ENCODE data around the gene RAF1.
"Not testable (repeated sequence)": the region's sequence is repeated elsewhere in the genome, so short reads cannot be mapped to it uniquely, and the experiment has no call there.

DNA sequence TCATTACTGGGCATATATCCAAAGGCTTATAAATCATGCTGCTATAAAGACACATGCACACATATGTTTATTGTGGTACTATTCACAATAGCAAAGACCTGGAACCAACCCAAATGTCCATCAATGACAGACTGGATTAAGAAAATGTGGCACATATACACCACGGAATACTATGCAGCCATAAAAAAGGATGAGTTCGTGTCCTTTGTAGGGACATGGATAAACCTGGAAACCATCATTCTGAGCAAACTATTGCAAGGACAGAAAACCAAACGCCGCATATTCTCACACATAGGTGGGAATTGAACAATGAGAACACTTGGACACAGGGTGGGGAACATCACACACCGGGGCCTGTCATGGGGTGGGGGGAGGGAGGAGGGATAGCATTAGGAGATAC, 23.1 kb downstream of the RAF1 start:
- not testable (repeated sequence) for TF ChIP-seq POLR2A (IDR thresholded peaks at IDR 0.05); CTCF (IDR thresholded peaks at IDR 0.05 in 8 of 11, conservative IDR thresholded peaks at IDR 0.05 in 3 of 11)

Measured in spleen (tissue), 7 donors.